ENCODE measurements around the gene TMPRSS4.

DNA sequence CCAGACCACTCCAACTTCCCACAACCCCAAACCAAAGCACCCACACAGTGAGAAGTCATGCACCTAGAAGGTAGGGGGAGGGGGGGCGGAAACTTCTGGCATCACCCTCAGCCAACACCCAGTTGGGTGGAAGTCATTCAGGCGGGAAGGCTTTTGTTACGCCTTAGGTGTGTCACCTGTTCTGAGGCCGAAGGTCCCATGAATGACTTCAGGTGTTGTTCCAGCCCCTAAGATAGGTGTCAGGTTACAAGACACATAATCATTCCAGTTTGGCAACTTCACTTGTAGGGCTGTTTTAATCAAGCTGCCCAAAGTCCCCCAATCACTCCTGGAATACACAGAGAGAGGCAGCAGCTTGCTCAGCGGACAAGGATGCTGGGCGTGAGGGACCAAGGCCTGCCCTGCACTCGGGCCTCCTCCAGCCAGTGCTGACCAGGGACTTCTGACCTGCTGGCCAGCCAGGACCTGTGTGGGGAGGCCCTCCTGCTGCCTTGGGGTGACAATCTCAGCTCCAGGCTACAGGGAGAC, at the start of gene TMPRSS4:
- TF ChIP-seq CTCF (IDR thresholded peaks at IDR 0.05): no peak
- no peak for TF ChIP-seq POLR2AphosphoS5 (IDR thresholded peaks at IDR 0.05)
- no peak for TF ChIP-seq POLR2A (IDR thresholded peaks at IDR 0.05)

Data from breast epithelium (tissue), 3 donors.